Stimulated activated CD4-positive, alpha-beta T cell treated with anti-CD3 and anti-CD28 coated beads, Interleukin-12 subunit alpha, Interleukin-12 subunit beta, amount 100 ng/mL, for 24 hours (primary cell): ENCODE results near the gene SPATA19.

ENCODE experiments used
- DNase-seq, 2 experiments: peaks; one replicate each; pipeline ENCODE4 v3.0.0-alpha.2; 2020; ENCODE audit warnings: low read depth in 2 of 2

The SPATA19 gene

DNA sequence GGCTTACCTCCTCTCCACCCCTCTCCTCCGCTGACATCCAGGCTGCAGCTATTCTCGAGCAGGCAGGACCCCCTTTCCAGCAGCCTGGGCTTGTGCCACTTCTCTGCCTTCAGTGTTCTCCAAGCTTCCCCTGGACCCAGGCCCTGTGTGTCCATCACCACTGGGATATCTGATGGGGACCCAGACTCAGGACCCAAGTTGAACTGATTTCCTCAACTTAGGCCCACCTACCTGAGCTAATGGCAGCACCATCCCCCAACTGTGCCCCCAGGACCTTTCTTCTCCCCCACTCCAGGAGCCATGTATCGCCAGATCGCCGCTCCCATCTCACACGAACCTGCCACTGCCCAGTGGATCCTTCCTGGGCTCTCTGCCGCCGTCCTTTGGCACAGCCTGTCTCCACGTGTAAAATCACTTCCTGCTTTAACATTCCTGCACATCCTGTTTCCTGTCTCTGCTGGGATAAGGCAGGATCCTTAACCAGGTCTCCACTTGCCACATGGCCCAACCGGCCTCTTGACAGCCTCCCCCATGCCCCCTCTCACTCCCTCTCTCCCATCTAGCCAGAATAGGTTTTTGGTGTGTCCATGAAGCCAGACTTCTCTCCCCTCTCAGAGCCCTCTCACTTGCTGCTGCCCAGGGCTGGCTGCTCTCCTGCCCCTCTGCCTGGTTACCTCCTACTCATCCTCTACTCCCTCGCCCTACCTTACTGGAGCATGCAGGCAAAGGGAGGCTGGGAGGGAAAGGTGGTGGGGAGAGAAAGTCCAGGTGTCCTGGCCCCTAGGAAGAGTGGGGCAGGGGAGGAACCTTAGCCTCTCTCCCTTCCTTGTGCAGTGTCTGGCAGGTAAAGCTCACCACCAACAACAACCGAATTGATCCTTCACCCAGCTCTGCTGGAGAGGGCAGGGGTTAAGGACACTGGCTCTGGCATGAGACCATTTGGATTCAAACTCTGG lies 9.4 kb downstream of the SPATA19 start:
- no peak for DNase-seq

DNA sequence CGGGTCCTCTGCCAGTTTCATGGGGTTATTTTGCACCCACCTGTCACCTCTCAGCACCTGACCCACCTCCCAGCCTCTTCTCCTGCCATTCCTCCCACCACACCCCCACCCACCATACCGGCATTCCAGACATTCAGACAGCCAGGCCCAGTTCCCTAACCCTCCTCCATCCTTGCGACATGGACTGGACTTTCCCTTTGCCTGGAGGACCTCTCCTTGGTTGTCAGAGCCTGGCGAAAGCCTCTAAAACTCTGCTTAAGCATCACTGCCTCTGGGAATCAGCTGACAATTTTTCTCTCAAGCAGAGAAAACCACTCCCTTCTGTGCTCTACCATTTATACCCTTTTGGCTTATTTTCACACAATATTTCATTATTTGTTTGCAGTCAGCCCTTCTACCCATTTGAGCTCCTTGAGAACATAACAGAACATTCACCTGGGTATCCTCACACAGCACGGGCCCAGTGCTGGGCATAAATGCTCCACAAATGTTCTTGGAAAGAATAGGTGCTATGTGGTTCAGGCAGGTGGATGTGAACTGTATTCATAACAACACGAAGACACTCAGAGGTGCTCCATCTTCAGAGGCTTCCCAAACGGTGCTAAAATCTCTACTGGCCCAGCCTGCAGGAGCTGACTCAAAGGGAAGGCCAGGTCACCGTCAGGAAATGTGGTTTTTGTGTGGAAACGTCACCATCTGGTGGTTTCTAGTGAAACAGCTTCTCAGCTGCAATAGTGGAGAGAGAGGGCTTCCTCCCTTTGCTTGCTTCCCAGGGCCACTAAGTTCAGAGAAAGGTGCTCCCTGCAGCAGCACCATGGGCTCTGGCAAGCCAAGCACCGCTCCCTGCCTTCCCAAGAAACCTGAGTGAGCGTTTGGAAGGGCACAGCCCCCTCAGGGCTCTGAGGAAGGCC lies 10.4 kb downstream of the SPATA19 start:
- DNase-seq: peak in 1 of 2 experiments; percentile 26

DNA sequence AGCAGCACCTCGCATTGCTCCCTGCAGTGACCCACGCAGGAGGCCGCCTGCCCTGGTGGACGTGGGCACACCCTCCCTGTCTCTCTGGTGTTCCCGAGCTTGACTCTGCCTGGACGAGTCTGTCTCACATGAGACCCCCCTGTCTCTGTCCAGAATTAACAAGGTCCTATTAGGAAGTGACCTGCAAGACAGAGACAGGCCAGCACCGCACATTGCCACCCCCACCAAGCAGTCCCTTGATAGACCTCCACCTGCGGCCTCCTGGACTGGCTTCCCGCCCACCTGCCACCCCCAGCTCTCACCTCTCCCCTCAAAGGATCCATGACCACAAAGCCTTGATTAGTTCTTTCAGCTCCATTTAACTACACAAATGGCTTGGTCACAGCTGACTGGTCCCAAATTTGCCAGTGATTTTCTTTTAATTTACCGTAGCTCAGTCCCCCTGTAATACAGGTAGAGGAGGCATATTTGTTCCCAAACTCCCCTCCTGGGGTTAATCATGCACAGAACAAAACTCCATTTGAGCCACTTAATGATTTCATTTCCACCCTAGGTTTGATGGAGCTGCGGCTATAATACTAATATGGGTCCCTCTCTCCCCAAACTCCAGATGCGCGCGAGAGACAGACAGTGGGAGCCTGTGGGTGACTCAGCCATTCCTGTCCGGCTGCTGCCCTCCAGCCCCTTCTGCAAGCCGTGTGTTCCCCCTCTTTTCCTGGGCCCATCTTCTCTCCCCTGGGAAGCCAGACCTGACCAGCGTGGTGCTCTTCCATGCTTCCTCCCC lies 11.2 kb downstream of the SPATA19 start:
- no peak for DNase-seq

DNA sequence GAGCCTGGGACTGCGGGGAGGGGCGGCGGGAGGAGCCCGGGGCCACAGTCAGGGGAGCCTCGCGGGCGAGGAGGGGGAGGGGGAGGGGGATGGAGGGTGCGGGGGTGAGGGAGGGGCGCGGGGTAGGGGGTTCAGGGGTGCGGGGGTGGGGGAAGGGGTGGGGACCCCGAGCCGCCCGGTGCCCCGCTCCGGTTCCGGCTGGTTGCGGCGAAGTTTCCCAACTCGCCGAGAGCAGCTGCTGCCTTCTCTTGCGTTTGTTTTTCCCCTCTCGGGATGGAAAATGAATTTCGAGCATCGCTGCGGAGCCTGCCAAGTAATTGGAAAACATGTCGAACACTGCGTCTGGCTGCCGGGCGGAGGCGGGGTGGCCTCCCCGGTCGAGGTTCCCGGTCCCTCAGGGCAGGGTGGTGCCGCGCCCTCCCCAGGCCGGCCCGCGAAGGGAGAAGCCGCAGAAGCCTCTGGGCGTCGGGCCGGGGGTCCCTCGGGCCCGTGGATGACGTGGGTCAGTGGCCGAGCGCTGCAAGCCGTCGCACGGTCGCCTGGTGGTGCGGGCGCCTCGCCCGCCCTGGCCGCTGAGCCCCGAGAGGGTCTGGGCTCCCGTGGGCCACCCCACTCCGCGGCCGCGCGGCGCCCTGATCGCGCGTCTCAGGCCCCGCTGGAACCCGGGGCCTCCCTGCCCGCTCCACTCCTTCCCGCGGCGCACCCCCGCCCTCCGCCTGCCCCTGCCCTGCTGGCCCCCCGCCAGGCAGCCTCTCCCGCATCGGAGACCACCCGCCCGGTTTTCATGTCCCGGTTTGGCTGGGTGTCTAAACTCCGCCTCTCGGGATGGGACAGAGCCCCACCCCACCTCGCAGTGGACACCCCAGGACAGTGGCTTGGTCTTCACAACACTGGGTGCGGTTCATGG lies 12.1 kb downstream of the SPATA19 start:
- no peak for DNase-seq

DNA sequence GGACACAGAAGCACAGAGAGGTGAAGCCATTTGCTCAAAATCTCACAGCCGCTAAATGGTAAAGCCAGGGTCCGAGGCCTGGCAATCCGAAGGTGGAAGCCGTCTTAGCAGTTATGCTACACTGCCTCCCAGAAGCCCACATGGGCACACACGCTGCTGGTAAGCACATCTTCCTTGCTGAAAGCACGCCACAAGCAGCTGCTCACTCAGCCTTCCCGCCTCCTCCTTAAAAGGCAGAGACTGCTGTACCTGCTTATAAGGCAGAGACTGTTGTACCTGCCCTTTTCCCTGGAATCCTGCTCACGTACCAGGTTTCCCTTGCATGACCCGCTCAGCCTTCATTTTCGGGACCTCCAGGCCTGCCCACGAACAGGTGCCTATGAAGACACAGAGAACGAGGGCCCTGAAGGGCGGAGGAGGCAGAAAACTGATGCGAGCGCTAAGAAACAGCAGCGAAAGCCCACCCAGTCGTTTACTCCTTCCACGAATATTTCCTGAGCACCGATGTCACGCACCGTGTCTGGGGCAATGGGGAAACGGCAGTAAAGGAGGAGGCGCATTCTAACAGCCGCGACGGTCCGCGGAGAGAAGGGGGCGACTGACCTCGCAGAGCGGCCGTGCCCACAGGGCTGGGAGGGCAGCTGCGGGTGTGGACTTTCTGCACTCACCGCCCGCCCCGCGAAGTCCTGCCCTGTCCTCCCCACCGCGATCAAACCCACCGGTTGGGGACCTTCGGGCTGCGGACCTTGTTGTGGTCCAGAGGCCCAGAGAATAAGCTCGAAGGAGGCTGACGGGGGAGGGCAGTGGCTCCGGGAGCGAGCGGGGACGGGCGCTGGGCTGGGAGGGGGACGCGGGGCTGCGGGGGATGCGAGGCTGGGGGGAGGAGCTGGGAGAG lies 13.0 kb downstream of the SPATA19 start:
- no peak for DNase-seq

DNA sequence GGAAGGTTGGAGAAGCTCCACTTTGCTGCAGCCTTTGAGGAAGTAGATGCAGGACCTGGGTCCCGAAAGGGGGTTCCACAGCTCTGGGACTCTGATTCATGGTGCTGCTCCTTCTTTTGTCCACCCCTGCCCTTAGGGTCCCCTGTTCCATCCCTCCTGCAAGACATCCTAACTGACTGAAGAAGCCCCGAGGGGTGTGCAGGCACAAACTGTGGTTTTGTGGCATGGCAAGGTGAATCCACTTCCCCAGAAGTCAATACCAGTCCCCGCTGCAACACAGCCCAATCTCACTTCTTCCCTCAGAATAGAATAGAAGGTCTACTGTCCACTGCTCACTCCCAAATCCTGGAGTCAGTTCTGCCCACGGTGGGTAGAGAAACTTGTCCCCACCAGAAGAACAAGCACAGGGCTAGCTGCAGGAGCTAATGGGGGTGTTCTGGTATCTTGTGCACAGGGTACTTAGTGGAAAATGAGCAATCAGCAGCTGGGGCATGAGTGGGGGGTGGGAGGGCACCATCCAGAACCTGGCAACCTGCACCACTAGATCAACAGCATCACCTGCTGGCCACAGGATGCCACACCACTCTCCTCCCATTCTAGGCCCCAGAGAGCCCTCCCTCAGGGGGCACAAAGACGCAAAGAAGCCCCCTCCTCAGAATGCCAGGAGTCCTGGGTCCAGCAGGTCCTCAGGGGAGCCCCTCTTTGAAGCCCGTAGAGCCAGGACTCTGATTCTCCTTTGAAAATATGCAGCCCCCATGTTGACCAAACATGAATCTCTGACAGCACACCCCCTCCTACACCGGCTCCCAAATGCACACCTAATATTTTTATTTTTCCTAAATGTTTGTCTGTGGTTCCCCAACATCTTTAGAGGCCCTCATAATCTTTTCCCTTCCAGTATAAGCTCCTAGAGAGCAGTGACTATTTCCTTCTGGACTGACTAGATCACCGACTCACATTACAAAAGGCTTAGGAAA lies 14.1 kb downstream of the SPATA19 start:
- DNase-seq: no peak

DNA sequence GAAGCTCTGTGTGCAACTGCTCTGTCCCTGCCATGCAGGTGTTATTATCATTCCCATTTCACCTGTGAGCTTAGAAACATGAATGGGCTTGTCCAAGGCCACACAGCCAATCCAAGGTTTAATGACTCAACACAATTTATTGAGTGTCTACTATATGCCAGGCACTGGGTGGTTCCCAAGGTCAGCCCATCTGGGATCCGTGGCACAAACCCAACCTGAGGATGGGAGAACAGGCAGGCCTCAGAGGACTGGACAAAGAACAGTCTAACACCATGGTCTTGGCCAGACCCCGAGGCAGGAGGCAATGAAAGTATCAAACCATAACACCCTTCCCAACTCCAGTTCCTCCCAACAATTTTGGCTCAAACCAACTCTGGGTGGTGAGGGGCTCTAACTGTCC lies 15.7 kb downstream of the SPATA19 start:
- no peak for DNase-seq

DNA sequence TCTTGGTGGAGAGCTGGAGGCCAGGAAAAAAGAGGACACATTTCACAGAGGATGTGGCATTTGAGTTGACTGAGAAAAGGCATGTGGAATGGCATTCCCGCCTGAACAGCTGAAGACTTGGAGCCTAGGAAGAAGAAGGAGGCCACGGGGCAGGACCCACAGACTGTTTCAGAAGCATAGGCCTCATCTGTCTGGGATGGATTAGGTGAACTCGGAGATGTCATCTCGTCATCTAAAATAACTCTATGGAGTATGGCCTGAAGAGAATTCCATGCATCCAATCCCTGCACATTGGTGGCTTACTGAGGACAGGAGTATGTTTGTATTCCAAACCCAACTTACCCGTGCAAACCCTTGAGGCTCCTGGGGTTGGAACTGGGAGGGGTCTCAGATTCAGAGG lies 16.4 kb downstream of the SPATA19 start:
- DNase-seq: no peak

DNA sequence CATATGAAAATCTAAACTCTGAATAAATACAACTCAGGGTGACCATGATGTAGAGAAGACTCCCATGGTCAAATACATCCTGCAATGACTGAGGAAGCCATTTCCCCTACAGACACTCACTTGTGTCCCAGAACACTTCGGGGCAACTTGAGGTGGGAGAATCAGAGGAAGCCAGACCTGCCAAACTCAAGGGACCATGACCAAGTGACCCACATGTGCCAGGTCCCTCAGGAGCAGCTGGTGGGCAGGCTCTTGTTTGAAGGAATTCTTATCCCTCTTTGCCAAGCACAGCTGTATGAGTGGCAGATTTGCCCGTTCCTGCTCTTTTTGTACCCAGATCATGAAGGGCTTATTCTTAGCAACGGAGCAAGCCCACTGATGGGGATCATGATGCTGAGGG lies 17.8 kb downstream of the SPATA19 start:
- DNase-seq: no peak

DNA sequence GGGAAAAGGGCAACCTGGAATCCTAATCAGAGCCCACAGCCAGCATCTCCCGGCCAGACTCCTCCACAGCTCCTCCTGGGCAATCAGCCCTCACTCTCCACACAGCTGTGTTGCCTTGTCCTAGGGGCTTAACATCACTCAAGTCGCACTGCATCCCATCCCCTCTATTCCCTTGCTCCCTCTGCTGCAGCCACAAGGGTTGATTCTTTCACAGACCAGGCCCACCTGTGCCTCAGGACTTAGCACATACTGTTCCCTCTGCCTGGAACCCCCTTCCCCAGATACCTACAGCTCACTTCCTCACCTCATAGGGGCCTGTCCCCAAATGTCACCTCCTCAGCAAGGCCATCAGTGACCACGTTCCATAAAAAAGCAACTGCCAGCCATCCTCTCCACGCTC lies 18.4 kb downstream of the SPATA19 start:
- DNase-seq: no peak

DNA sequence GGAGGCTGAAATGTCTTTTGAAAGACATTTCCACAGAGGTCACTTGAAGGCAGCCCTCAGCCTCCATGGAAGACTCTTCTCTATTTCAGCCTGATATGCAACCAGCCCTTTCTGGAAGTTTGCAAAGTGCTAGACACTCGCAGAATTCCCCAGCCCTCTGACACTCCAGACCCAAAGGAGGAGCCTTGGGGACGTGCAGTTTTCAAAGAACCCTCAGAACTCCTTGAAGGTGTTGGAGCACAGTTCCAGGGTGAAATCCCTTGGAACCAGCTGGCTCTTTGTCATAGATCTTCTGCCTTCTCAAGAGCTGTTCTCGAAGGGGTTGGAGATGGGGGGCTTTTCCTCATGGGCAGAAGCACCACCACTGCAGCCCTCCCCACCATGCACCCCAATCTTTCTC lies 19.6 kb downstream of the SPATA19 start:
- no peak for DNase-seq

DNA sequence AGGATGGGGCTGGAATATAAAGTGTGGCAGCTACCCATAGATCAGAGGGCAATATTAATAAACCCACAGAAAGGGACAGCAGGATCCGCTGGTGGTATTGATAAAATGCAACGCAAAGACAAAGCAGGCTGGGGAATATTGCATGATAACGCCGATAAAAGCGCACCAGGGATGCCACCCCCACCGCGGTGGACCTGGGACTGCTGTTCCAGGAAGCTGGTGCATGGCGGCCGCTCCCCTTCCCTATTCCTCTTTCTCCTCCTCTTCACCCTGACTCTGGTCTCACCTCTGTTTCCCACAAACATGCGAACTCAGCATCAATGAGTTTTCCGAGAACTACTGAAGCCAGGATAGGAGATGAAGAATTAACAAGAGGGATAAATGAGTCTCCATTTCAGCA lies 20.2 kb downstream of the SPATA19 start:
- no peak for DNase-seq

DNA sequence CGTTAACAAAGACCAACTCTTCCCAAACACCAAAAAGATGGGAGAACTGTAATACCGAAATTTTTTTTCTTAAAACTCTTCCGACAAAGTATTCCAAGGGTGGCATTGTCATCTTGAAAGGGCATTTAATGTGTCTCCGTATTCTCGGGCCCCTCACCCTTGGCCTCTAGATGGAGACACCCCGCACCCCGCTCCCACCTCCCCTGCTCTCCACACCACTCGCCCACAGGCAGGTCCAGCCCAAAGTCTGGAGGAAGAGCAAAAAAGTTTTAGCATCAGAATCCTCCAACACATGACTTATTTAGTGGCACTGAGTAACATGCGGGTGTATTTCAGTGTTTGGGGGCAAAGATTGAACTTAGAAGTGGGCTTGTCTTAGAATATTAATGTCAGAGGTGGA lies 20.7 kb downstream of the SPATA19 start:
- no peak for DNase-seq

DNA sequence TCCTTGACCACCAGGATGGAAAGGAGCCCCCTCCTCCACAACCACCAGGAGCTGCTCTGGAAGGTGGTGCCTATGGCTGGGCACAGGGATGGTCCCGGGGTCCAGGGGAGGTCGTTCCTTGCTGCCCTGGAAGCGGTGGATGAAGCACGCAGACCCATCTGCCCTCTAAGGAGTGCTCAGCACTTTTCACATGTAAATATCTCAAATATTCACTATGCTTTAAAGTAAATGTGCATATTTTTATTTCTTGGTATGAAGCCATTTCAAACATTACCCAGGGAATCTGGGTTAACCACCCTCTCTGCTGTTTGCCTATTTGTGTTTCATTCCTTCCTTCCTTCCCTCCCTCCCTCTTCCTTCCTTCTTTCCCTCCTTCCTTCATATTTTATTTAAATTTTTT lies 21.7 kb downstream of the SPATA19 start:
- DNase-seq: no peak

DNA sequence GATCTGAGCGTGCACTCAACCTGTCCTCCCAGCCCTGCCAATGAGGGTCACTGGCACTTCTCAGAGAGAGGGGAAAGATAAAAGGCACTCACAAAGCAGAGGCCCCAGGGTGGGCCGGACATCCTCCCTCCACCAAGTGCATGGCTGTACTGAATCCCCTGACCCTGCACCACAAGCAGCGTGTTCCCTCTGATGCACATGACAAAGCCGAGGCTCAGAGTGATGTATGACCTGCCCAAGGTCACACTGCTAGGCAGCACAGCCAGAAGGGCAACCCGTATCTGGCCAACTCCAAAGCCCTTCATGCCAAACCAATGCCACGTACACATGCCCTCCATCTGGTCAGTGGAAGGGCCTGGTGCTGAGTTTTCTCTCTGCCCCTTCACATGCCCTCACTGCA lies 22.1 kb downstream of the SPATA19 start:
- DNase-seq: no peak

DNA sequence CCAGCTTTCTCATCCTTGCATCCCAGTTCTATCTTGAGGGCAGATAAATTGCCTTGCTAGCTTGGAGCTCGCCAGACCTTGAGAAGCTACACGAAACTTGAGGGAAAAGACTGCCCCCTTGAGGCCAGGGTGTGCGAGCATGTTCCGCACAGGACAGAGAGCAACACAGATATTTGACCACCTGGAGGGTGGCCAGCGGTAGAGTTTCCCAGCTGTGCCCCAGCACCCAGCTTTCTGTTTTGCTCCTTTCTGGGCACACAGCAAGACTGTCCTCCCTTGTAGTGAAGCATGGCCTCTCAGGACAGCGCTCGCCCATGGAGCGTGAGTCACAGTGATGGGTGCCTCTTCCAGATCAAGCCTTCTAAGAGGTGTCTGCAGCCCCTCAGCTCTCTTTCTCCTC lies 23.5 kb downstream of the SPATA19 start:
- peak in 1 of 2 experiments; percentile 26 for DNase-seq

DNA sequence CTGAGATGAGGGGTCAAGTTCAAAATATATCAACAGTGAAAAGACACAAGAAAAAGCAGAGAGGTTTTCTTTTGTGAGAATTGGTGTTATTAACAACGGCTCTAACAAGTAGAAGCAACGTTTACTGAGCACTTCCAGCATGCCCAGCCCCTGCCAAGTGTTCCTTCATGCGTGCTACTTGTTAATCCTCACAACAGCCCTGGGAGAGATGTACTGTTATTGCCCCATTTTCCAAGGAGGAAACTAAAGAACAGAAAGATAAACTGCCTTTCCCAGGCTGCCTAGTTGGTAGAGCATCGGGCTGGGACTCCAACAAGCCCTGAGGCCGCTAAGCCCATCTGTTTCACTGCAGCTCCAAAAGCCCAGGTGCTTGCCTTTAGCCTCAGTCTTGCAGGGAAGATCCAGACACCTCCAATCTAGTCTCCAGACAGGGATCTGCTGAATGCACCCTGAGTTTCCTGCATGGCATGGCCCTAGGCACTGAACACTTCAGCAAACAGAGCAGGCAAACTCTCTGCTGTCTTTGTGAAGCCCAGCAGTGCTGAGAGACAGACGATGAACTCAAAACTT lies 25.5 kb downstream of the SPATA19 start:
- DNase-seq: no peak

DNA sequence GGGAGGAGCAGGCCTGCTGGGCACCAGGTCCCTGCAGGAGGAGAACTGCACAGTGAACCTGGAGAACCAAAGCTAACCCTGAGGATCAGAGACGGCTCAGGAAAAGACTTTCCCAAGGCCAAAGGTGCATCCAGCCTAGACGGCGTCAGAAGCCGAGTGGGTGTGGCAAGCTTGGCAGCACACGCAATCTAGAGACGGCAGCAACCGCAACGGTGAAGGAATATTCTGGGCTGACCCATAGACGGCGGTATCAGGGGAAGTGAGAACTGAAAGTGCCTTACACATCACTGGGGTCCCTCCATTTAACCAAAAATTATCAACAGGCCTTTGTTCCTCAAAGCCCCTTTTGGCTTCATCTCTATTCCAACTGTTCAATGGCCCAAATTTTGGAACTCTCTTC lies 26.2 kb downstream of the SPATA19 start:
- DNase-seq: no peak
